Measurements from ENCODE around the gene LSM3.

LSM3 gene

GRCh38 chr3:14235912-14236295 lies 57.3 kb downstream of the LSM3 start:
- no peak overlapping the region for H3K4me3 Mint-ChIP-seq
- peaks cover 4% of the 10 kb centered on the region for H3K36me3 Mint-ChIP-seq (ENCODE audit: low read depth)
- H3K27me3 Mint-ChIP-seq (ENCODE audit: low read depth) = peaks cover 31% of the 10 kb centered on the region
- peaks cover 5% of the 10 kb centered on the region for H3K9me3 Mint-ChIP-seq
- H3K4me1 Mint-ChIP-seq (ENCODE audit: low read depth) = peaks cover 12% of the 10 kb centered on the region
- H3K27ac Mint-ChIP-seq = no peak overlapping the region

GRCh38 chr3:14236902-14237301 lies 58.3 kb downstream of the LSM3 start:
- no peak overlapping the region for H3K27ac Mint-ChIP-seq
- H3K27me3 Mint-ChIP-seq (ENCODE audit: low read depth) = peaks cover 21% of the 10 kb centered on the region
- H3K4me1 Mint-ChIP-seq (ENCODE audit: low read depth) = peaks cover 12% of the 10 kb centered on the region
- H3K4me3 Mint-ChIP-seq = no peak overlapping the region
- peaks cover 4% of the 10 kb centered on the region for H3K36me3 Mint-ChIP-seq (ENCODE audit: low read depth)
- peaks cover 5% of the 10 kb centered on the region for H3K9me3 Mint-ChIP-seq

GRCh38 chr3:14237457-14237856 lies 58.8 kb downstream of the LSM3 start:
- Mint-ChIP-seq H3K9me3 (peaks cover 5% of the 10 kb centered on the region), H3K4me1 (ENCODE audit: low read depth) (peaks cover 10% of the 10 kb centered on the region), H3K27ac (no peak overlapping the region), H3K27me3 (ENCODE audit: low read depth) (peaks cover 17% of the 10 kb centered on the region), H3K36me3 (ENCODE audit: low read depth) (peaks cover 2% of the 10 kb centered on the region), H3K4me3 (no peak overlapping the region)

GRCh38 chr3:14238356-14238755 lies 59.7 kb downstream of the LSM3 start:
- H3K27ac Mint-ChIP-seq = no peak overlapping the region
- no peak overlapping the region for H3K4me3 Mint-ChIP-seq
- peaks cover 4% of the 10 kb centered on the region for H3K9me3 Mint-ChIP-seq
- H3K36me3 Mint-ChIP-seq (ENCODE audit: low read depth) = peaks cover 2% of the 10 kb centered on the region
- peaks cover 3% of the 10 kb centered on the region for H3K4me1 Mint-ChIP-seq (ENCODE audit: low read depth)
- peaks cover 8% of the 10 kb centered on the region for H3K27me3 Mint-ChIP-seq (ENCODE audit: low read depth)

GRCh38 chr3:14238930-14239329 lies 60.3 kb downstream of the LSM3 start:
- no peak overlapping the region for H3K4me3 Mint-ChIP-seq

GRCh38 chr3:14239940-14240339 lies 61.3 kb downstream of the LSM3 start:
- H3K9me3 Mint-ChIP-seq = no peaks in the 10 kb centered on the region

More at GRCh38 chr3:14238930-14239329, 60.3 kb downstream of the LSM3 start:
- Mint-ChIP-seq H3K27ac (no peak overlapping the region), H3K36me3 (ENCODE audit: low read depth) (no peaks in the 10 kb centered on the region), H3K9me3 (no peaks in the 10 kb centered on the region), H3K4me1 (ENCODE audit: low read depth) (peaks cover 1% of the 10 kb centered on the region), H3K27me3 (ENCODE audit: low read depth) (peaks cover 5% of the 10 kb centered on the region)

GRCh38 chr3:14240366-14240765 lies 61.7 kb downstream of the LSM3 start:
- Mint-ChIP-seq H3K27me3 (ENCODE audit: low read depth) (peaks cover 5% of the 10 kb centered on the region), H3K36me3 (ENCODE audit: low read depth) (no peaks in the 10 kb centered on the region), H3K27ac (no peak overlapping the region), H3K4me1 (ENCODE audit: low read depth) (no peaks in the 10 kb centered on the region), H3K4me3 (no peak overlapping the region), H3K9me3 (no peaks in the 10 kb centered on the region)

More at GRCh38 chr3:14239940-14240339, 61.3 kb downstream of the LSM3 start:
- peaks cover under 1% of the 10 kb centered on the region for H3K4me1 Mint-ChIP-seq (ENCODE audit: low read depth)
- H3K27me3 Mint-ChIP-seq (ENCODE audit: low read depth) = peaks cover 5% of the 10 kb centered on the region
- H3K36me3 Mint-ChIP-seq (ENCODE audit: low read depth) = no peaks in the 10 kb centered on the region
- H3K27ac Mint-ChIP-seq = no peak overlapping the region
- H3K4me3 Mint-ChIP-seq = no peak overlapping the region

- H3K9me3 Mint-ChIP-seq = no peaks in the 10 kb centered on the region
- H3K27me3 Mint-ChIP-seq (ENCODE audit: low read depth) = peaks cover 5% of the 10 kb centered on the region
- no peak overlapping the region for H3K27ac Mint-ChIP-seq
- H3K36me3 Mint-ChIP-seq (ENCODE audit: low read depth) = no peaks in the 10 kb centered on the region
- H3K4me3 Mint-ChIP-seq = no peak overlapping the region
- H3K4me1 Mint-ChIP-seq (ENCODE audit: low read depth) = no peaks in the 10 kb centered on the region
Measured at GRCh38 chr3:14241716-14242115, 63.1 kb downstream of the LSM3 start.

- Mint-ChIP-seq H3K27ac (no peak overlapping the region), H3K36me3 (ENCODE audit: low read depth) (no peaks in the 10 kb centered on the region), H3K4me3 (no peak overlapping the region), H3K9me3 (no peaks in the 10 kb centered on the region), H3K4me1 (ENCODE audit: low read depth) (no peaks in the 10 kb centered on the region), H3K27me3 (ENCODE audit: low read depth) (peaks cover 5% of the 10 kb centered on the region)
Measured at GRCh38 chr3:14242490-14243311, 64.1 kb downstream of the LSM3 start.

- Mint-ChIP-seq H3K4me1 (ENCODE audit: low read depth) (no peaks in the 10 kb centered on the region), H3K36me3 (ENCODE audit: low read depth) (no peaks in the 10 kb centered on the region), H3K9me3 (no peaks in the 10 kb centered on the region), H3K4me3 (no peak overlapping the region), H3K27ac (no peak overlapping the region), H3K27me3 (ENCODE audit: low read depth) (peaks cover 5% of the 10 kb centered on the region)
Measured at GRCh38 chr3:14243782-14244181, 65.2 kb downstream of the LSM3 start.

GRCh38 chr3:14244521-14245247 lies 66.1 kb downstream of the LSM3 start:
- no peaks in the 10 kb centered on the region for H3K9me3 Mint-ChIP-seq
- no peaks in the 10 kb centered on the region for H3K27me3 Mint-ChIP-seq (ENCODE audit: low read depth)
- no peak overlapping the region for H3K4me3 Mint-ChIP-seq
- H3K4me1 Mint-ChIP-seq (ENCODE audit: low read depth) = no peaks in the 10 kb centered on the region
- H3K27ac Mint-ChIP-seq = no peak overlapping the region
- H3K36me3 Mint-ChIP-seq (ENCODE audit: low read depth) = no peaks in the 10 kb centered on the region

- no peaks in the 10 kb centered on the region for H3K4me1 Mint-ChIP-seq (ENCODE audit: low read depth)
- H3K9me3 Mint-ChIP-seq = no peaks in the 10 kb centered on the region
- H3K27me3 Mint-ChIP-seq (ENCODE audit: low read depth) = no peaks in the 10 kb centered on the region
- no peak overlapping the region for H3K27ac Mint-ChIP-seq
- no peaks in the 10 kb centered on the region for H3K36me3 Mint-ChIP-seq (ENCODE audit: low read depth)
- no peak overlapping the region for H3K4me3 Mint-ChIP-seq
Measured at GRCh38 chr3:14245248-14245639, 66.6 kb downstream of the LSM3 start.

GRCh38 chr3:14245822-14246221 lies 67.2 kb downstream of the LSM3 start:
- Mint-ChIP-seq H3K36me3 (ENCODE audit: low read depth) (no peaks in the 10 kb centered on the region), H3K4me1 (ENCODE audit: low read depth) (no peaks in the 10 kb centered on the region), H3K27me3 (ENCODE audit: low read depth) (no peaks in the 10 kb centered on the region), H3K27ac (no peak overlapping the region), H3K9me3 (no peaks in the 10 kb centered on the region), H3K4me3 (no peak overlapping the region)

GRCh38 chr3:14246414-14246813 lies 67.8 kb downstream of the LSM3 start:
- Mint-ChIP-seq H3K27ac (no peak overlapping the region), H3K36me3 (ENCODE audit: low read depth) (no peaks in the 10 kb centered on the region), H3K27me3 (ENCODE audit: low read depth) (no peaks in the 10 kb centered on the region), H3K4me1 (ENCODE audit: low read depth) (no peaks in the 10 kb centered on the region), H3K9me3 (no peaks in the 10 kb centered on the region), H3K4me3 (no peak overlapping the region)

- no peaks in the 10 kb centered on the region for H3K4me1 Mint-ChIP-seq (ENCODE audit: low read depth)
- H3K27ac Mint-ChIP-seq = no peak overlapping the region
- no peaks in the 10 kb centered on the region for H3K36me3 Mint-ChIP-seq (ENCODE audit: low read depth)
- no peaks in the 10 kb centered on the region for H3K27me3 Mint-ChIP-seq (ENCODE audit: low read depth)
- H3K4me3 Mint-ChIP-seq = no peak overlapping the region
- no peaks in the 10 kb centered on the region for H3K9me3 Mint-ChIP-seq
Measured at GRCh38 chr3:14248477-14248848, 69.8 kb downstream of the LSM3 start.

Measured in T-helper 1 cell treated with Interleukin-12 subunit alpha and Interleukin-12 subunit beta and Interleukin-4 antibody, amounts not matched to agents 30 μg/mL and 1 μg/mL, for 36 hours (primary cell).